HG03460 (cell line): ENCODE measurements around the gene RIOX2.
"Not testable (repeated sequence)": the region's sequence is repeated elsewhere in the genome, so short reads cannot be mapped to it uniquely, and the experiment has no call there.

Experiments used
- ATAC-seq: cut with Tn5 transposase; IDR thresholded peaks from one replicate; pipeline ENCODE4 v1.9.1; 2021; ENCODE audit not compliant: unreplicated experiment

RIOX2 gene

GRCh38 chr3:97971679-97972567, at the start of gene RIOX2:
RIOX2 (minus strand) TSS chr3:97972431; CDS start chr3:97967593, 4,838 bp downstream.
- ATAC-seq = peak; percentile 84

- no peak for ATAC-seq
Measured at GRCh38 chr3:98020412-98020811, 48.2 kb upstream of the RIOX2 start.

GRCh38 chr3:98018301-98018700, 46.1 kb upstream of the RIOX2 start:
- no peak for ATAC-seq

- ATAC-seq = no peak
Measured at GRCh38 chr3:98014268-98014585, 42.0 kb upstream of the RIOX2 start.

- ATAC-seq = no peak
Measured at GRCh38 chr3:98013411-98014267, 41.4 kb upstream of the RIOX2 start.

GRCh38 chr3:98012979-98013378, 40.7 kb upstream of the RIOX2 start:
- ATAC-seq = no peak

GRCh38 chr3:98010883-98011449, 38.7 kb upstream of the RIOX2 start:
- ATAC-seq = not testable (repeated sequence)

GRCh38 chr3:98010194-98010882, 38.1 kb upstream of the RIOX2 start:
- no peak for ATAC-seq

- ATAC-seq = peak; percentile 69
Measured at GRCh38 chr3:98008855-98009254, 36.6 kb upstream of the RIOX2 start.

- ATAC-seq = no peak
Measured at GRCh38 chr3:98005438-98005837, 33.2 kb upstream of the RIOX2 start.

- no peak for ATAC-seq
Measured at GRCh38 chr3:98004721-98005120, 32.5 kb upstream of the RIOX2 start.

GRCh38 chr3:98003306-98003969, 31.2 kb upstream of the RIOX2 start:
- peak; percentile 88 for ATAC-seq

- ATAC-seq = no peak
Measured at GRCh38 chr3:98002717-98003116, 30.5 kb upstream of the RIOX2 start.

GRCh38 chr3:97999994-98000393, 27.8 kb upstream of the RIOX2 start:
- no peak for ATAC-seq

- no peak for ATAC-seq
Measured at GRCh38 chr3:97999103-97999502, 26.9 kb upstream of the RIOX2 start.

GRCh38 chr3:97996988-97997387, 24.8 kb upstream of the RIOX2 start:
- ATAC-seq = no peak

GRCh38 chr3:97994328-97994945, 22.2 kb upstream of the RIOX2 start:
- ATAC-seq = no peak

GRCh38 chr3:97993526-97993925, 21.3 kb upstream of the RIOX2 start:
- no peak for ATAC-seq

GRCh38 chr3:97992547-97993173, 20.4 kb upstream of the RIOX2 start:
- no peak for ATAC-seq

- no peak for ATAC-seq
Measured at GRCh38 chr3:97991293-97991682, 19.1 kb upstream of the RIOX2 start.
